Measurements from ENCODE around the gene ZNF558.
"Not testable (repeated sequence)": the region's sequence is repeated elsewhere in the genome, so short reads cannot be mapped to it uniquely, and the experiment has no call there.

Gene ZNF558

GRCh38 chr19:8794823-8795222 is 37.3 kb downstream of the ZNF558 start:
- DNase-seq, result no peak

- DNase-seq, result not testable (repeated sequence)
Observed at GRCh38 chr19:8773587-8773986, 58.5 kb downstream of the ZNF558 start.

GRCh38 chr19:8769265-8769664 is 62.8 kb downstream of the ZNF558 start:
- not testable (repeated sequence) for DNase-seq

- DNase-seq, result not testable (repeated sequence)
Observed at GRCh38 chr19:8767257-8767656, 64.8 kb downstream of the ZNF558 start.

All from GOT3 (cell line).